Peyer's patch (tissue), 4 donors: ENCODE data around the gene ATRIP. TPM values are rescaled to one million over a fixed set of nuclear protein-coding genes. Genes with fewer than 3 reads are reported as not detected.

ENCODE experiments used
- DNase-seq, 3 donors: peaks; one replicate each; pipeline ENCODE4 v3.0.0-alpha.2; 2017 to 2019
- H3K27ac ChIP-seq, 4 donors: fragments of 200-600 bp; sonication (generic); one replicate each; pipeline ENCODE4 v1.5.1; 2016 to 2019
- H3K27me3 ChIP-seq, 2 donors: fragments of 200-600 bp; sonication (generic); one replicate each; pipeline ENCODE4 v1.5.1; 2019
- H3K36me3 ChIP-seq, 3 donors: fragments of 200-600 bp; sonication (generic); one replicate each; pipeline ENCODE4 v1.5.1; 2016 to 2019
- H3K4me1 ChIP-seq, 4 donors: fragments of 200-600 bp; sonication (generic); one replicate each; pipeline ENCODE4 v1.5.1; 2016 to 2019
- H3K4me3 ChIP-seq, 4 donors: fragments of 200-600 bp; sonication (generic); 1 replicate in 3 of 4; 2 replicates in 1 of 4; pipeline ENCODE4 v1.5.1; 2016 to 2019; ENCODE audit warnings: mild to moderate bottlenecking in 1 of 4
- H3K9me3 ChIP-seq, 4 donors: fragments of 200-600 bp; sonication (generic); one replicate each; pipeline ENCODE4 v1.5.1; 2016 to 2019; ENCODE audit warnings: mild to moderate bottlenecking in 1 of 4
- POLR2A ChIP-seq, 2 donors: fragments of 450-650 bp; IDR thresholded peaks; one replicate each; pipeline ENCODE4 v1.5.1; 2017; ENCODE audit warnings: antibody characterized with exemption in 2 of 2, mild to moderate bottlenecking in 2 of 2, moderate library complexity in 2 of 2
- total RNA-seq, 4 donors: library from RNA; depleted of rRNA; stranded (reverse); fragments of >200 nt; gene quantifications; one replicate each; pipeline ENCODE4 v1.1.0, GENCODE V29; 2016
- TF ChIP-seq, protein P1 (sequence below), 6 experiments: fragments of 450-650 bp in 4 of 6; fragments of 200-600 bp in 2 of 6; sonication (generic) in 1 of 6; IDR thresholded peaks; one replicate each; pipeline ENCODE4 v1.5.1; 2017 to 2019; ENCODE audit warnings: antibody characterized with exemption in 6 of 6, mild to moderate bottlenecking in 3 of 6, moderate library complexity in 1 of 6

The ATRIP gene
- total RNA-seq, 4 donors from 2014 or later, result 2.6 to 13.2 (median 6.0) TPM

- Histone ChIP-seq H3K9me3 (no peaks in the 10 kb centered on the region), H3K4me1 (no peaks in the 10 kb centered on the region), H3K27me3 (no peaks in the 10 kb centered on the region), H3K4me3 (no peak overlapping the region), H3K36me3 (no peaks in the 10 kb centered on the region), H3K27ac (no peak overlapping the region)
- no peak for DNase-seq
- TF ChIP-seq, protein P1, sequence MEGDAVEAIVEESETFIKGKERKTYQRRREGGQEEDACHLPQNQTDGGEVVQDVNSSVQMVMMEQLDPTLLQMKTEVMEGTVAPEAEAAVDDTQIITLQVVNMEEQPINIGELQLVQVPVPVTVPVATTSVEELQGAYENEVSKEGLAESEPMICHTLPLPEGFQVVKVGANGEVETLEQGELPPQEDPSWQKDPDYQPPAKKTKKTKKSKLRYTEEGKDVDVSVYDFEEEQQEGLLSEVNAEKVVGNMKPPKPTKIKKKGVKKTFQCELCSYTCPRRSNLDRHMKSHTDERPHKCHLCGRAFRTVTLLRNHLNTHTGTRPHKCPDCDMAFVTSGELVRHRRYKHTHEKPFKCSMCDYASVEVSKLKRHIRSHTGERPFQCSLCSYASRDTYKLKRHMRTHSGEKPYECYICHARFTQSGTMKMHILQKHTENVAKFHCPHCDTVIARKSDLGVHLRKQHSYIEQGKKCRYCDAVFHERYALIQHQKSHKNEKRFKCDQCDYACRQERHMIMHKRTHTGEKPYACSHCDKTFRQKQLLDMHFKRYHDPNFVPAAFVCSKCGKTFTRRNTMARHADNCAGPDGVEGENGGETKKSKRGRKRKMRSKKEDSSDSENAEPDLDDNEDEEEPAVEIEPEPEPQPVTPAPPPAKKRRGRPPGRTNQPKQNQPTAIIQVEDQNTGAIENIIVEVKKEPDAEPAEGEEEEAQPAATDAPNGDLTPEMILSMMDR (IDR thresholded peaks at IDR 0.05), result no peak
- no peak for TF ChIP-seq POLR2A (IDR thresholded peaks at IDR 0.05)
Observed at GRCh38 chr3:48486952-48487351, 40.4 kb downstream of the ATRIP start.

- H3K4me3 ChIP-seq, result no peak overlapping the region
- H3K27me3 ChIP-seq, result no peaks in the 10 kb centered on the region
- TF ChIP-seq POLR2A (IDR thresholded peaks at IDR 0.05), result no peak
- TF ChIP-seq, protein P1 (IDR thresholded peaks at IDR 0.05), result no peak
- peak overlapping the region in 1 of 4 donors; percentile 25 for H3K27ac ChIP-seq
- DNase-seq, result no peak
- no peaks in the 10 kb centered on the region for H3K4me1 ChIP-seq
- no peaks in the 10 kb centered on the region for H3K9me3 ChIP-seq
- H3K36me3 ChIP-seq, result no peaks in the 10 kb centered on the region
Observed at GRCh38 chr3:48492461-48493202, 46.1 kb downstream of the ATRIP start.

DNA sequence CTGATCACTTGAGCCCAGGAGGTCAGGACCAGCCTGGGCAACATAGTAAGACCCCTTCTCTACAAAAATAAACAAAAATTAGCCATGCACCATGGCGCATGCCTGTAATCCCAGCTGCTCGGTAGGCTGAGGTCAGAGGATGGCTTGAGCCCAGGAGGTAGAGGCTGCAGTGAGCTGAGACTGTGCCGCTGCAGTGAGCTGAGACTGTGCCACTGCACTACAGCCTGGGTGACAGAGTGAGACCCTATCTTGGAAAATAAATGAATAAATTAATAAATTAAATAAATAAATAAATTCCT is 46.6 kb downstream of the ATRIP start:
- no peak for DNase-seq
- Histone ChIP-seq H3K27me3 (no peaks in the 10 kb centered on the region), H3K9me3 (no peaks in the 10 kb centered on the region), H3K36me3 (no peaks in the 10 kb centered on the region), H3K4me1 (no peaks in the 10 kb centered on the region), H3K4me3 (no peak overlapping the region), H3K27ac (peak overlapping the region in 1 of 4 donors; percentile 25)
- TF ChIP-seq, protein P1 (IDR thresholded peaks at IDR 0.05), result no peak
- TF ChIP-seq POLR2A (IDR thresholded peaks at IDR 0.05), result no peak

- Histone ChIP-seq H3K9me3 (no peaks in the 10 kb centered on the region), H3K4me3 (no peak overlapping the region), H3K36me3 (peaks cover 0 to 6% (median 0%) of the 10 kb centered on the region in 3 donors), H3K4me1 (peaks cover 0 to 12% (median 7%) of the 10 kb centered on the region in 4 donors), H3K27ac (no peak overlapping the region), H3K27me3 (no peaks in the 10 kb centered on the region)
- no peak for TF ChIP-seq POLR2A (IDR thresholded peaks at IDR 0.05)
- TF ChIP-seq, protein P1 (IDR thresholded peaks at IDR 0.05), result no peak
- no peak for DNase-seq
Observed at GRCh38 chr3:48500656-48501055, 54.1 kb downstream of the ATRIP start.

DNA sequence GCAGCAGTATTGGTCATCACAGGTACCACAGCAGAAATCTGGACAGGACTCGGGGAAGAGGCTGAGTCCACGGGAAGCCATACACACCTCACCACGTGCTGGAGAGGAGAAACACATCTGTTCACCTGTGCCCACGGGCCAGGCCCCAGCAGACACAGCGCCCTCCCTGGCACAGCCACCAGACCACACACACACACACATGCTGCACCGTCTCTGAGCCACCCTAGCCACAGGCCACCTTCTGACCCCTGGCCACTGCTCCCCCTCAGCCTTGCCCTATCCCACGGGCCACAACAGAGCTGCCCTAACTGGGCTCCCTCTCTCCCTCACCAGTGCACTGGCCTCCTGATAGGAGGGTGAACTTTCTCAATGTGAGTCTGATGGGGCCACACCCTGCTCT is 54.7 kb downstream of the ATRIP start:
- no peak overlapping the region for H3K27ac ChIP-seq
- no peak overlapping the region for H3K4me3 ChIP-seq
- no peaks in the 10 kb centered on the region for H3K9me3 ChIP-seq
- peaks cover 0 to 6% (median 0%) of the 10 kb centered on the region in 3 donors for H3K36me3 ChIP-seq
- no peaks in the 10 kb centered on the region for H3K27me3 ChIP-seq
- peaks cover 0 to 12% (median 7%) of the 10 kb centered on the region in 4 donors for H3K4me1 ChIP-seq
- no peak for DNase-seq
- TF ChIP-seq, protein P1 (IDR thresholded peaks at IDR 0.05), result no peak
- no peak for TF ChIP-seq POLR2A (IDR thresholded peaks at IDR 0.05)
